ENCODE measurements around the gene ERC1.

DNA sequence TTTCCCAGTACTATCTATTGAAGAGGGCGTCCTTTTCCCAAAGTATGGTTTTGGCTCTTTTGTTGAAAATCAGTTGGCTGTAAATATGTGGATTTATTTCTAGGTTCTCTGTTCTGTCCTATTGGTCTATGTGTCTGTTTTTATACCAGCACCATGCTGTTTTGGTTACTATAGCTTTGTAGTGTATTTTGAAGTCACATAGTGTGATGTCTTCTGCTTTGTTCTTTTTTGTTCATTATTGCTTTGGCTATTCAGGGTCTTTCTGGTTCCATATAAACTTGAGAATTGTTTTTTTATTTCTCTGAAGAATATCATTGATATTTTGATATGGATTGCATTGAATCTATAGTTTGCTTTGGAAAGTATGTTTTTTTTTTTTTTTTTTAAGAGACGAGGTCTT, 67.4 kb downstream of the ERC1 start:
- no peak for TF ChIP-seq CTCF (IDR thresholded peaks at IDR 0.05)
- no peak for TF ChIP-seq POLR2A (IDR thresholded peaks at IDR 0.05)
